Globus pallidus (tissue), 1 donor: ENCODE measurements around the gene OR4D2.

Experiments used
- DNase-seq: peaks from one replicate; pipeline ENCODE4 v3.0.0-alpha.2; 2015; ENCODE audit warnings: low spot score

OR4D2 gene

DNA sequence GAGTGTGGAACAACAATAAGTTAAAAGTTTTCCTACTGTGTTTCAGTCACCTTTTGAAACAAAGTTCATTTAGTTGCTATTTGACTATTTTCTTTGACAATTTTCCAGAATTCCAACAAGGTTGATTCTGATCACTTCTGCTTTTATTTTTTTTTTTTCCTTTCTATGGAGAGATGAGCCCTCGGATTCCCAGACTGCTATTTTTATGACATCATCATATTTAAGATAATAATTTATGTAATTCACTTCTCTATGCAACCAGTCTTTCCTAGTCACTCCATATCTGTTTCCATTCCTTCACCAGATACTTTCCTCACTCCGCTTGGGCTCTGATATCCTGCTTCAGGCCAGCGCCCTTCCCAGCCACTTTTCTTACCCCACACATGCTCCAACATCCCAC lies 8.1 kb downstream of the OR4D2 start:
- DNase-seq = no peak

- DNase-seq = no peak
These were observed 9.4 kb downstream of the OR4D2 start for GRCh38 chr17:58176200-58176599.

DNA sequence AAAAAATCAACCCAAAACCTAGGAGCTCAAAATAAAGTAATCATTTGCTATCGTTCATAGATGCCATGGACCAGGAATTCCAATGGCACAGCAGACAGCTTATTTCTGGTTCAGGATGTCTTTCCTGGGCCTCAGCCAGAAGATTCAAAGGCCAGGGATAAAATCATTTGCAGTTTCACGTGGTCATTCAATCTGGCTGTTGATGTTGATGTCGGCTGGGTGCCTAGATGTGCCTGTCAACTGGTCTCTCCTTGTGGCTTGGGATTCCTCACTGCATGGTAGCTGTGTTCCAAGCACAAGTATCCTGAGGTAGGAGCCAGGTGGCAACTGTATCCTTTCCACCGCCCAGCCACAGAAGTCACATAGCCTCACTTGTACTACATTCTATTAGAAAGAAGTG lies 15.0 kb downstream of the OR4D2 start:
- DNase-seq = no peak

GRCh38 chr17:58183514-58183913 lies 16.7 kb downstream of the OR4D2 start:
- DNase-seq = no peak

GRCh38 chr17:58184308-58184985 lies 17.7 kb downstream of the OR4D2 start:
- DNase-seq = no peak

DNA sequence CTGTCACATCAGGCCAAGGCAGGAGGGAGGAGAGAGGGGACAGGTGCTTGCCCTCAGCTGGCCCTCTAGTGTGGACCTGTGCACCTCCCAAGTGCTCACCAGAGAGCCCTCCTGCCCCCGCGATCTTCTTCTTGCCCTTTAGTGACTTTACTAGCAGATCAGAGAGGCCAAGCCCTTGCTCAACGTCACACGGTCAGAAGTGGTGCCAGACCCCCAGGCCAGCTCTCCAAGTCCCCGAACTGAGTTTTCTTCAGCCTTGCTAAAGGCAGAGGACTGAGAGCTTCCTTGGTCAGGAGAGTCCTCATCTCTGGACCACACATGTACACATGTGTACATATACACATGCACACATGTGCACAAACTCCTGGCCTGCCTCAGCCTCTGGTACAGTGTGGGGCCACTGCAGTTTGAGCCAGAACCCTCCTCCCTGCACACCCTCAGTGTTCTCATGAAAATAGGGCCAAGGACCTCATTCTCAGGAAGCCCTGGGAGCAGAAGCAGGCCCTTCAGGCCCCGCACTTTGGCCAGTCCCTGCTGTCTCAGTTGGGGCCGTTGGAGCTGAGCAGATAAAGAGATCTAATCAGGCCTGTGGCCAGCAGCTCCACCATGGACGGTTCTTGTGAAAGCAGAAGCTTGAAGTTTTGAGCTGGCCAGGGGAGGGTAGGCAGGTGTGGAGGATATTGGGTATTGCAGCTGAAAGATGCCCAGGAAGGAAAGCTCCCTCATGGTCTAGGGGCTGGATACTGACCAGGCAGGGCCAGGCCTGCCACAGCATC lies 18.4 kb downstream of the OR4D2 start:
- no peak for DNase-seq

DNA sequence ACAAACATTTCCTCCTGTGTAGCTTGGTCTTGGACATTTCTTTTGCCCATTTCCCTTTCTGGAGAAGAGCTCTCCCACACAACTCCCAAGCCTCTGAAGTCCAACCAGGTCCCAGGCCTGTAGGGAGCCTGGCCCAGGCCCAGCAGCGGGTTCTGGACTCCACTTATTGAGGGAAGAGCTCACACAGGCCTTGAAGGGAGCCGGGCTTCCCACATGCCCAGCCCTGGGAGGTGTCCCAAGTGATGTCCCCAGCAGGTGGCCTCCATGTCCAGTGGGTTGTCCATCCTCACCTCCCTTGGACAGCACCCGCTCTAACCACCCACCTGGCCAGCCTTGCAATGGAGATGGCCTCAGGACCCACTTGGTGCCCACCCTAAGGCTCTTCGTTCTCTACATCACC lies 19.8 kb downstream of the OR4D2 start:
- DNase-seq = no peak

DNA sequence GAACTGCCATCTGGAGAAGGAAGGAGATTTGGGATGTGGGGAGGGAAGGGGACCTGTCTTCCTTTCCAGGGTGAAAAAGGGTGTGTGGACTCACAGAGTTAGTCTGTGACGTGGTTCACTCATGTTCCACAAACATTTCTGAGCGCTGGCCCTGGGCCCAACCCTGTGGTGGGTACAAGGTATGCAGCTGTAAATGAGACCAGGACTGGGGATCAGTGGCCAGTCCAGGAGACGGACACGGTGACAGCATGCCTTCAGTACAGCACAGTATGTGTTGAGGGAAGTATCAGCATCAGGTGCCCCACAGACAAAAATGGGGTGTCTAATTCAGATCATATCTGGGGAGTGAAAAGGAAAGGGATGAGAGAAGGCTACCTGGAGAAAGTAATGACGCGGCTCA lies 20.3 kb downstream of the OR4D2 start:
- no peak for DNase-seq

GRCh38 chr17:58187675-58188074 lies 20.9 kb downstream of the OR4D2 start:
- no peak for DNase-seq

- DNase-seq = no peak
These were observed 22.8 kb downstream of the OR4D2 start for GRCh38 chr17:58189436-58190146.

DNA sequence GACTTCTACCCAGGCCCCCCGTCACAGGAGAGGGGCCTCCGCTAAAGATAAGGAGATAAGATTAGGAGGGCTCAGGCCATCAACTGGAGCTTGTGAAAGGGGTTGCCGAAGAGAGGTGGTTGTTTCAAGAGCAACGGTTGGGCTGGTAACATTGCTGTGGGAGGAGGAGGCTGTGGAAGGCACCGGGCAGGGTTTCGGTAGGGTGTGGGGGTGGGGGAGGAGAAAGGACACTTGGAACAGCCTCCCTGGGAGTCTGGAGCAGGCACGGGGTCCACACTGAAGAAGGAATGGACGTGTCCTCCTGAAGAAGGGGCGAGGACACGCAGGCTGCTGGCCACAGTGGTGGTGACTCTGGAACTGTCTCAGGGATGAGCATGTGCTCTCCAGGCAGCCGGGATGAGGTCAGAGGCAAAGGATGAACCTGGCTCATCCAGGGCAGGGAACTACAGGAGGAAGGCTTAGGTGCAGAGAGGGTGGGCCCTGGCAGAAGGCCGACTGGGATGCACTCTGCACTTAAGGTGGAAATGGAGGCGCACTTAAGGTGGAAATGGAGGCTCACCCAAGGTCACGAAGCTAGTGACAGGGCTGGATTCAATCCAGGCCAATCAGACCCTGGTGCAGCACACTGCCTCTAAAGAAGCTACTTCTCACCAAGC lies 24.6 kb downstream of the OR4D2 start:
- DNase-seq = no peak

GRCh38 chr17:58192612-58193011 lies 25.8 kb downstream of the OR4D2 start, which contains the start of gene EPX:
Gene EPX, plus strand, starts transcription at chr17:58192726. Its CDS starts 121 bp downstream, at chr17:58192847.
- no peak for DNase-seq

- no peak for DNase-seq
These were observed 27.0 kb downstream of the OR4D2 start for GRCh38 chr17:58193641-58194255.

DNA sequence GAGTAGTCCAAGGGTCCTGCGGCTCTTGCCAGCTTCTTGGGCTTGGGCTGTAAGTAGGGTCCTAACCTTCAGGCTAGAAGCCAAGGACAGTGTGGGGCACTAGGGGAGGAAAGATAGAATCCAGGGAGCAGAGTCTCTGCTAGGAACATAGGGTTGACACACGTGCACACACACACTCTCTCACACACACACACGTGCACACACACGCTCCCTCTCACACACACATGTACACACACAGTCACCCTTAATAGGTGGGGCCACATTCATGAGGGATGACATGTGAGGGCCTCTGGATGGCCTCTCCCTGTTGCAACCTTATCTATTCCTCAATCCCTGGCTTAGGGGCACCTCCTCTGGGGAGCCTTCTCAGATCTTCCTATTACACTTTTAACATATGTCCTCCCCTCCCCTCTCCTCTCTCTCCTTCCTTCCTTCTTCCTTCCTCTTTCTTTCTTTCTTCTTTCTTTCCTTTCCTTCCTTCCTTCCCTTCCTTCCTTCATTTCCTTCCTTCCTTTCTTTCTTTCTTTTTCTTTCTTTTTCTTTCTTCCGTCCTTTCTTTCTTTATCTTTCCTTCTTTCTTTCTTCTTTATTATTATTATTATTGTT lies 28.8 kb downstream of the OR4D2 start:
- no peak for DNase-seq

- no peak for DNase-seq
These were observed 29.8 kb downstream of the OR4D2 start for GRCh38 chr17:58196610-58197009.

DNA sequence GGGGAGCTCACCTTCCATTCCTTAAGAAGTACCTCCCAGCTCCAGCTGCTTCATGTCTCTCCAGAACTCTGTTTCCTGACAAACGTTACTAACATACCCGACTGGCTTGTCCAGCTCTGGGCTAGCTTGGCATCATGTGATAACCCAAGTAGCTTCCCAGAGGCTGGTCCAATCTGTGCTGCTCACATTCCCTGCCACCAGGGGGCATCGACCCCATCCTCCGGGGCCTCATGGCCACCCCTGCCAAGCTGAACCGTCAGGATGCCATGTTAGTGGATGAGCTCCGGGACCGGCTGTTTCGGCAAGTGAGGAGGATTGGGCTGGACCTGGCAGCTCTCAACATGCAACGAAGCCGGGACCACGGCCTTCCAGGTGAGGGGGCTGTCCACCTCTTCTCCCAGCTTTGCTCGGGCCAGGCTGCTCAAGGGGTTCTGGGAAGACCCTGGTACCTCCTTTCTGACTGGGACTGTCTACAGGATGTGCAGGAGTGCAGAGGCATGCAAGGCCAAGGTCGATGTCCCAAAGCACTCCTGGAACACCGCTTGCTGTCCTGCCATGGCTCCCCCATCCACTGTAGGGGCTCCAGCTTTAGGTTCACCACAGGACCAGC lies 33.3 kb downstream of the OR4D2 start:
- DNase-seq = no peak

DNA sequence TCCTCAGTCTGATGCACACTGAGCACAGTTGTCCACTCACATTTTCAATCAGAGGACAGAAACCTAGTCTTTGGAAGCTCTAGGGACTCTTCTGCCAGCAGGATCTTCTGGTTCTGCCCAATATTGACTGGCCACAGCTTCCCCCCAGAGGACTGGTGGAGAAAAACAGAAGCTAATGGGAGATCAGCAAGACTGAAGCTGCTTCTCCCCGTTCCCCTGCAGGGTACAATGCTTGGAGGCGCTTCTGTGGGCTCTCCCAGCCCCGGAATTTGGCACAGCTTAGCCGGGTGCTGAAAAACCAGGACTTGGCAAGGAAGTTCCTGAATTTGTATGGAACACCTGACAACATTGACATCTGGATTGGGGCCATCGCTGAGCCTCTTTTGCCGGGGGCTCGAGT lies 36.1 kb downstream of the OR4D2 start:
- DNase-seq = no peak

DNA sequence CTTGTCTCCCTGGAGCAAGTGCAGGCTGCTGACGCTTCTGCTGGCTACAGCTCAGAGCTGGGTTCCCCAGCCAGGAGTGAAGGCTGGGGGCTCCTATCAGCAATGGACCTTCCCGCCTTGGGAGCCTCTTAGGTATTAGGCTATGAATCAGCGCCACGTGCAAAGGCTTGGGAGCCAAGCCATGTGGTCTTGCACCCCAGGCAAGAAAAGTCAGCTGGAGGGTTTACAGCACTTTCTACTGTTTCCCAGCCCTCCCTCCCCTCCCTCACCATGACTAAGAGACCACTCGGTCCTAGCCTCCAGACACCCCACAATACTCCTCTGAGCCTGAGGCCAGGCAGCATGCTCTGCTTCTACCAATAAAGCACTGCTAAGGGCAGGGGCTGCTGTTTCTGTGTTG lies 38.0 kb downstream of the OR4D2 start:
- DNase-seq = no peak

DNA sequence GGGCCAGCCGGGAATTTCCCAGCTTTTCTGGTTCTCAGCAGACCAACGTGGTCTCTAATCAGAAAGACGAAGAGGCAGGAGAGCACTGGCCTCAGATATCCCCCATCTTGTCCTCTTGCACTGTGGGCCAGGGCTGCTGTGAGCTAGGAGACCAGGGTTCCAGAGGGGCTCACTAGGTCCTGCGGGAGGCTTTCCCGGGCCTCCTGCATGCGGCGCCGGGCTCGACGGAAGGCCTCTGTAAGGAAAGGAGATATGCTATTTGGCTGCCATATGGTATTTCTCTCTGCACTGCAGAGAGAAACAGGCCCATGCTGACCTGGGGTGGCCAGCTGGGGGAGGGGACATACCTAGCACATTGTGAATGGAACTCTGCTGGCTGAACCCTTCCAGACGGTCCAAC lies 39.2 kb downstream of the OR4D2 start:
- DNase-seq = no peak

DNA sequence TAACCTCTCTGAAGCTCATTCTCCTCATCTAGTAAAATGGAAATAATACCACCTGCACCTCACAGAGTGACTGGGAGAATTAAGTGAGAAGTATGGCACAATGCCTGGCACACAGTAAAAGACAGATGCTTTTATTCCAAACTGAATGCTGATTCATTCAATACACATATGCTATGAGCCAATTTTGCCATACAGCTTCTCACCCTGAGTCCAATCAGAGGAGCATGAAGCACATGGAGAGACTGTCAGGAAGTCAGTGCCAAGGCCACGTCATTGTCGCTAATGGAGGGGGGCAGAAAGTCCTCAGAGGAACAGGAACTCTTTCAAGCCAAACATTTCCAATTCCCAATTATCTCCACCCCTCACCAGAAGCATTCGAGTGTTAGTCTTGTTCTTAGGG lies 40.7 kb downstream of the OR4D2 start:
- no peak for DNase-seq

DNA sequence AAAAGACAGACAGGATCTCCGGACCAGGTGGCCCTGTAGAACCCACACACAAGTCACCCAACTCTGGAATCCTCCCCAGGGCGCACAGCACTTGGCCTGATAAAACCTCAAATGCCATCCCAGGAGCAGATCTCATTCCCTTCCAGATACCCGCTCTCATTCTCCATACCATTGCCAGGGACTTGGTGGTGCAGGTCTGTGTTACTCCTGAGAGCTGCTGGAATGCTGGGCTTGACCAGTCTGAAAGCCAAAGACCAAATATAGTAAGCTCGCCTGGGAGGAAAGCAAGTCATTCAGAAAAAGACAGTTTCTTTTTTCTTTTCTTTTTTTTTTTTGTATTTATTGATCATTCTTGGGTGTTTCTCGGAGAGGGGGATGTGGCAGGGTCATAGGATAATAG lies 41.6 kb downstream of the OR4D2 start:
- no peak for DNase-seq
